NT2/D1 (cell line): Measurements from ENCODE around the gene C1orf21.

Experiments
- DNase-seq: peaks from one replicate; pipeline ENCODE4 v3.0.0-alpha.2; 2011; ENCODE audit warnings: low read depth, low spot score
- H3K27me3 ChIP-seq: 2 replicates; pipeline ENCODE4 v1.6.0; 2011; ENCODE audit warnings: mild to moderate bottlenecking; ENCODE audit not compliant: insufficient read length, insufficient read depth
- H3K36me3 ChIP-seq: 2 replicates; pipeline ENCODE4 v1.6.1; 2011; ENCODE audit warnings: mild to moderate bottlenecking, low read length, mixed read lengths; ENCODE audit not compliant: insufficient read depth, insufficient read length
- H3K4me1 ChIP-seq: 2 replicates; pipeline ENCODE4 v1.5.1; 2011; ENCODE audit not compliant: insufficient read depth, insufficient read length
- H3K4me3 ChIP-seq: 2 replicates; pipeline ENCODE4 v1.5.1; 2011; ENCODE audit warnings: low read depth; ENCODE audit not compliant: insufficient read length
- H3K9ac ChIP-seq: 2 replicates; pipeline ENCODE4 v1.6.0; 2011; ENCODE audit warnings: low read depth; ENCODE audit not compliant: insufficient read length
- H3K9me3 ChIP-seq: 2 replicates; pipeline ENCODE4 v1.5.1; 2011; ENCODE audit warnings: mild to moderate bottlenecking, low read length; ENCODE audit not compliant: insufficient read depth
- SUZ12 ChIP-seq: IDR thresholded peaks from 2 replicates; pipeline ENCODE4 v1.6.1; 2011; ENCODE audit not compliant: insufficient read length, insufficient read depth; ENCODE audit errors: extremely low read depth
- YY1 ChIP-seq: IDR thresholded peaks from 2 replicates; pipeline ENCODE4 v1.6.1; 2011; ENCODE audit not compliant: insufficient read length, insufficient read depth
- ZNF274 ChIP-seq: IDR thresholded peaks from 2 replicates; pipeline ENCODE4 v1.6.1; 2011; ENCODE audit warnings: mild to moderate bottlenecking, low read depth, low read length

The C1orf21 gene

DNA sequence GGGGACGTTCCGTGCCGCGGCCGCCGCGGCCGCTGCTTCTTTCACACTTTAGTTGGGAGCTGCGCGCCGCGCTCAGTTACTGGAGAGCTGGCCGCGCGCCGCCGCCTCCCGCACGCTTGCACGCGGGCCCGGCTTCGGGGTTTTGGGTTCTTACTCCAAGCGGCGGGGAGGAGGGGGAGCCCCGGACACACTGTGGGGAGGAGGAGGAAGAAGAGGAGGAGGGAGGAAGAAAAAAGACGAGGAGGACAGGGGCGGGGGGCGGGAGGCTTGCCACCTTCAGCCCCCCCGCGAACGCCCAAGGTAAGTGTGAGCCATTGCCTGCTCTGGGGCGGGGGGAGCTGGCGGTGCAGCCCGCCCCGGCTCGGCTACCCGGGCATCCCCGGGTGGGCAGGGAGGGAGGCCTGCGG lies 243 bp downstream of the C1orf21 start:
- Histone ChIP-seq H3K27me3 (peaks cover 7% of the 10 kb centered on the region), H3K9ac (peak overlapping the region; percentile 92), H3K9me3 (no peaks in the 10 kb centered on the region), H3K36me3 (no peaks in the 10 kb centered on the region), H3K4me1 (peaks cover 3% of the 10 kb centered on the region), H3K4me3 (peak overlapping the region; percentile 89)
- no peak for TF ChIP-seq ZNF274
- no peak for TF ChIP-seq SUZ12
- no peak for TF ChIP-seq YY1
- DNase-seq, result no peak

DNA sequence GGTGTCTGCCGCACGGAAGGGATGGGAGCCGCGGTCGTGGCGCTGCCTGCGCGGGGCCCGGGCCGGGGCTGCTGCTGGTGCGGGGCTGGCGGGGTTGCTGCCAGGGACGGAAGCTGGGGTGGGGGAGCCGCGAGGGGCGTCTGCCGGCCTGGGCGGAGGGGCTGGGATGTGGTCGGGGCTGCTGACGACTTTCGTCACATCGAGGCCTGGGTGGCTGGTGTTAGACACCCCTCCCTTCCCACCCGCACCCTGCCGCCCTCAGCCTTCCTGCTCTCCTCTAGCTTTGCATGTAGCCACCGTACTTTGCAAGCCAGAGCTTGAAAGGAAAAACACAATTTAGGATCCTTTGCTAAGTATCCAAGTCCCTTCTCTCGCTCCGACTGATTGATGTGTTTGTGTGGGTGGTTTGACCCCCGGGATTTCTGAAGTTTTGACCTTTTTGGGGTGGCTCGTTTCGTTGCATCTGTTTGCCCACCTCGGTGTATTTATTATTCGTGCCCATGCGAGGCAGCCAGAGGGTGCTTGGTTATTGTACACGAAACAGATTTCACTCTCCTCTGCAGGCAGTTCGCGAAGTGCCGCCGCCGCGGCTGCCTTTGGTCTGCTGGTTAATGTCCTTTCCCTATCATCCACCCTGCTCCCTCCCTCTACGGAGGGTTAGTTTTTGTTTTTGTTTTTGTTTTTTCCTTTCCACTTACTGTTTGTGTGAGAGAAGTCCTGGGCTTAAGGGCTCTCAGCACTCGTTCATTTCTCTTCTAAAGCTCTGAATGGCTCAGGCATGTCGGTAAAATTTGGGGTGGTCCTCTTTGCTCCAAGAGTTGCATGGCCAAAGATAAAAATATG lies 868 bp downstream of the C1orf21 start:
- no peaks in the 10 kb centered on the region for H3K36me3 ChIP-seq
- H3K27me3 ChIP-seq, result peaks cover 7% of the 10 kb centered on the region
- H3K4me1 ChIP-seq, result peaks cover 3% of the 10 kb centered on the region
- H3K9me3 ChIP-seq, result no peaks in the 10 kb centered on the region
- DNase-seq, result no peak
- TF ChIP-seq YY1 (no peak), ZNF274 (no peak), SUZ12 (no peak)
- peak overlapping the region; percentile 92 for H3K9ac ChIP-seq
- peak overlapping the region; percentile 89 for H3K4me3 ChIP-seq

DNA sequence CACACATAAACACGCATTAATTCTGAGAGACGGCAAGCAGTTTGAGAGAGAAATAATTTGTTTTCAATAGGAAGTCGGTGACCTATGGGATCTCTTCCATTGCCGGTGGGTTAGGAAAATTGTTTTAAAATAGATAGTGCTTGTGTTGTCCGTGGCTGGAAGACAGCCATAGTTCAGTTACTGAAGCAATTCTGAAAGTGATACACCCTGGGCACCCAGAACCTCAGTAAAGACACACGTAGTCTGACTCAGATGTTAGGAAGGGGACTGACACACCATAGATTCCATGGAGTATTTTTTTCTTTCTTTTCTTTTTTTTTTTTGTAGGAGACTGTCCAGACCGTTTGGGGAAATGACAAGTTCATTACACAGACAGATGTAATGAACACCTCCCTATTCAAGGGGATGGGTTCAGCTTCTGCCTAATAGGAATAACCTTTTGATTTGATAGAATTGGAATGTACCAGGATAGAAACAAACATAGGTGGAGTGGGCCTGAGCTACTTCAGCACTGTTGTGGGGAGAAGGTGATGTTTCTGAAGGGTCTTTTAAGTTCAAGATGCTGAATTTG lies 1.6 kb downstream of the C1orf21 start:
- DNase-seq, result no peak
- peaks cover 8% of the 10 kb centered on the region for H3K4me1 ChIP-seq
- H3K9me3 ChIP-seq, result no peaks in the 10 kb centered on the region
- no peaks in the 10 kb centered on the region for H3K36me3 ChIP-seq
- peak overlapping the region; percentile 89 for H3K4me3 ChIP-seq
- H3K9ac ChIP-seq, result peak overlapping the region; percentile 92
- peaks cover 7% of the 10 kb centered on the region for H3K27me3 ChIP-seq
- TF ChIP-seq YY1, result no peak
- no peak for TF ChIP-seq SUZ12
- TF ChIP-seq ZNF274, result no peak

DNA sequence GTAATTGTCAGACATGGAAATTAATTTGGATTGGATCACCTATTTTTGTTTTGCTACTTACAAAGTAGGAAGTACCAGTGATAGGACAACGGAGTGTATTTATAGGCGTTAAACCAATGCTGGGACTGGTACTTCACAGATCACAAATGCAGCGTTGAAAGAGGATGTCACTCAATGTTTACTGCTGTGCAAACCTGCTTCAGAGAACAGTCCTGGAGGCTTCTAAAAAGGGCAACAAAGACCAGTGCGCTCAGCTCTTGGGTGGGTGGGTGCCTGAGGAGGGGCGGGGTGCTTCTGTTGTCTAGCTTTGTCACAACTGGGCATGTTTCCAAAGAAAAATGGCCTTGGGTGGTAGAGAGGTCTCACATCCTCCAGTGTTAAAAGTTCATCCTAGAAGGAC lies 2.1 kb downstream of the C1orf21 start:
- H3K9ac ChIP-seq, result no peak overlapping the region
- DNase-seq, result no peak
- peak overlapping the region; percentile 89 for H3K4me3 ChIP-seq
- peaks cover 5% of the 10 kb centered on the region for H3K4me1 ChIP-seq
- no peaks in the 10 kb centered on the region for H3K9me3 ChIP-seq
- no peaks in the 10 kb centered on the region for H3K36me3 ChIP-seq
- TF ChIP-seq ZNF274 (no peak), SUZ12 (no peak), YY1 (no peak)
- peaks cover 7% of the 10 kb centered on the region for H3K27me3 ChIP-seq

DNA sequence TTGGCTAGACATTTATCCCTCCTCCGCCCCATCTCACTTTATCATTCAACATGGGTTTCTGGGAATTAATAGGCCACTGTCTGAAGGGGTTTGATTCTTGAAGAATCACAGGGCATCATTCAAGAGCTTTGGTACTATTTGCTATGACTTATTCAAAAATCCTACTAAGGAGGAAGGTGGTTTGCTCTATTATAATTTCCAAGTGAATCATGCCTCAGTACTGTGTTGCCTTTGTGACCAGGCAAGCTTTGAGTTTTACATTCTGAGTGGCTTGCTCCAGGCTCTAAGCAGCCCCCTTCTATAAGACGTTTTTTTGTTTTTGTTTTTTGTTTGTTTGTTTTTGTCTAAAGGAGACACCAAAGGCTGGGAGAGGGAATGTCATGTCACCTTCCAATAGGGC lies 2.6 kb downstream of the C1orf21 start:
- Histone ChIP-seq H3K9ac (no peak overlapping the region), H3K4me3 (no peak overlapping the region), H3K9me3 (no peaks in the 10 kb centered on the region), H3K27me3 (peaks cover 7% of the 10 kb centered on the region), H3K36me3 (no peaks in the 10 kb centered on the region), H3K4me1 (peaks cover 5% of the 10 kb centered on the region)
- no peak for TF ChIP-seq ZNF274
- TF ChIP-seq SUZ12, result no peak
- no peak for TF ChIP-seq YY1
- DNase-seq, result no peak

DNA sequence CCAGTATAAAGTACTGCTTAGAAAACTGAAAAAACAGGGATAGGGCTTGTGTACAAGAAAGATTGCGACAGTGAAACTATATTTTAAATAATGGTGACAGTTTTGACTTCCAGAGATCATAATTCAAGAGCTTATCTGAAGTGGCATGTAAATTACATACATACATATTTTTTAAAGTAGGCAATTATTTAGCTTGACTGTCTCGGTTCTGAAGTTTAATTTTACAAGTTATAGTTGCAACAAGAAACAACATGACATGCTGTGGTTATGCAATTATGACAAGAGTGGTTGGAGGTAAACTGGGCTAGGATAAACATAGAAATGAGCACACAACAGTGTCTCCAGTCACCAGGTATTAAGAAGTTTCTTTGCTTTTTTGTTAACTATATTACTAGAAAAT lies 4.1 kb downstream of the C1orf21 start:
- Histone ChIP-seq H3K9me3 (no peaks in the 10 kb centered on the region), H3K9ac (no peak overlapping the region), H3K4me3 (no peak overlapping the region)

DNA sequence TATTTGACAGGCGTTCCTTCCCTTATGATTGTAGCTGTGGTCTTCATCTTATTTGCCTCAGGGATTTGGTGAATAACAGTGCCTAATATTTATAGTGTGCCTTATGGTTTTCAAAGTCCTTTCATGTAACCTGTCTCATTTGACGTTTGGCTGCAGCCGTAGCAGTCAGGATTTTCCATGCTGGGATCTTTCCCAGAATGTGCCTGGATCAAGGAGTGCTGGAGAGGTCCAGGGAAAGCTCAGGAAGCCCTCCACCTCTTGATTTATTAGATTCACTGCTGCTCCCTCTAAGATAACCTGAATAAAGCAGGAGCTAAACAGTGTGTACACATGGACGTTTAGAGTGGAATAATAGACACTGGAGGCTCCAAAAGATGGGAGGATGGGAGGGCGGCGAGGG lies 5.2 kb downstream of the C1orf21 start:
- TF ChIP-seq YY1, result no peak
- no peak for TF ChIP-seq SUZ12
- no peak for TF ChIP-seq ZNF274
- Histone ChIP-seq H3K9me3 (no peaks in the 10 kb centered on the region), H3K27me3 (peaks cover 4% of the 10 kb centered on the region), H3K9ac (no peak overlapping the region), H3K36me3 (no peaks in the 10 kb centered on the region), H3K4me1 (peaks cover 5% of the 10 kb centered on the region), H3K4me3 (no peak overlapping the region)
- DNase-seq, result no peak

More for the DNA sequence above, 4.1 kb downstream of the C1orf21 start:
- TF ChIP-seq SUZ12, result no peak
- TF ChIP-seq ZNF274, result no peak
- no peak for TF ChIP-seq YY1
- H3K36me3 ChIP-seq, result no peaks in the 10 kb centered on the region
- peaks cover 5% of the 10 kb centered on the region for H3K4me1 ChIP-seq
- DNase-seq, result no peak
- H3K27me3 ChIP-seq, result peaks cover 7% of the 10 kb centered on the region
